Brain microvascular endothelial cell (primary cell): Measurements from ENCODE around the gene CORO1A.
A peak's percentile ranks its signal among the peaks of the same experiment; 100 is the strongest.

ENCODE experiments used
- DNase-seq: peaks from one replicate; pipeline ENCODE4 v3.0.0-alpha.2; 2020
- H3K27ac ChIP-seq: fragments of 250-450 bp; sonication (Bioruptor Pico); 2 replicates; pipeline ENCODE4 v1.5.1; 2020; ENCODE audit warnings: mild to moderate bottlenecking, moderate library complexity
- H3K27me3 ChIP-seq: fragments of 250-450 bp; sonication (Bioruptor Pico); replicated peaks from 2 replicates; pipeline ENCODE4 v1.5.1; 2020; ENCODE audit warnings: mild to moderate bottlenecking
- H3K36me3 ChIP-seq: fragments of 250-450 bp; sonication (Bioruptor Pico); replicated peaks from 2 replicates; pipeline ENCODE4 v1.5.1; 2020; ENCODE audit warnings: mild to moderate bottlenecking
- H3K4me3 ChIP-seq: 2 replicates; pipeline ENCODE4 v1.5.1; 2011; ENCODE audit warnings: low read depth, mild to moderate bottlenecking, control low read depth, low read length, moderate library complexity
- CTCF ChIP-seq: IDR thresholded peaks from 2 replicates; pipeline ENCODE4 v1.5.1; 2011; ENCODE audit warnings: low read depth, mild to moderate bottlenecking, moderate library complexity, low read length, control low read depth, inconsistent platforms; ENCODE audit errors: missing control alignments
- in situ Hi-C: cut with HindIII; loops from 2 replicates; pipeline ENCODE4 v1.10.0; 2017; ENCODE audit warnings: low sequenced_read_pairs, low pct_ligation_motif_present

The CORO1A gene

GRCh38 chr16:30183233-30184095, at the start of gene CORO1A:
Gene CORO1A, plus strand, starts transcription at chr16:30183602. Its CDS starts 1,608 bp downstream, at chr16:30185210.
- no peaks in the 10 kb centered on the region for H3K27me3 ChIP-seq
- H3K4me3 ChIP-seq: peak within 1 kb of the TSS; percentile 63
- no peaks in the 10 kb centered on the region for H3K36me3 ChIP-seq
- H3K27ac ChIP-seq: no peak within 1 kb of the TSS
- peak; percentile 54 for DNase-seq
- TF ChIP-seq CTCF: no peak
- in situ Hi-C loops: no loop called here

GRCh38 chr16:30136971-30137605, 46.3 kb upstream of the CORO1A start:
- Histone ChIP-seq H3K27me3 (no peaks in the 10 kb centered on the region), H3K4me3 (no peak overlapping the region), H3K27ac (no peak overlapping the region), H3K36me3 (no peaks in the 10 kb centered on the region)
- in situ Hi-C loops: no loop called here
- no peak for DNase-seq
- TF ChIP-seq CTCF: no peak

GRCh38 chr16:30137897-30138296, 45.5 kb upstream of the CORO1A start:
- H3K4me3 ChIP-seq: no peak overlapping the region
- TF ChIP-seq CTCF: no peak
- no peaks in the 10 kb centered on the region for H3K27me3 ChIP-seq
- H3K36me3 ChIP-seq: no peaks in the 10 kb centered on the region
- in situ Hi-C loops: no loop called here
- DNase-seq: no peak
- no peak overlapping the region for H3K27ac ChIP-seq

GRCh38 chr16:30139583-30140481, 43.6 kb upstream of the CORO1A start:
- no peaks in the 10 kb centered on the region for H3K27me3 ChIP-seq
- no peak overlapping the region for H3K4me3 ChIP-seq
- in situ Hi-C loops: no loop called here
- H3K36me3 ChIP-seq: no peaks in the 10 kb centered on the region
- no peak for DNase-seq
- H3K27ac ChIP-seq: no peak overlapping the region
- TF ChIP-seq CTCF: no peak

- DNase-seq: no peak
- no peak overlapping the region for H3K27ac ChIP-seq
- H3K36me3 ChIP-seq: no peaks in the 10 kb centered on the region
- in situ Hi-C loops: no loop called here
- H3K4me3 ChIP-seq: no peak overlapping the region
- TF ChIP-seq CTCF: no peak
- H3K27me3 ChIP-seq: no peaks in the 10 kb centered on the region
These were observed 41.7 kb upstream of the CORO1A start for GRCh38 chr16:30141750-30142149.
